Hepatocyte (in vitro differentiated cells): ENCODE data around the gene OGDH. TPM values are rescaled to one million over a fixed set of nuclear protein-coding genes. Genes with fewer than 3 reads are reported as not detected.

ENCODE experiments used
- DNase-seq: peaks from one replicate; pipeline ENCODE4 v3.0.0-alpha.2; 2016; ENCODE audit warnings: low spot score
- H2AFZ ChIP-seq: fragments of 200-600 bp; sonication (generic); 2 replicates; pipeline ENCODE4 v1.6.0; 2016; ENCODE audit warnings: antibody characterized with exemption, mild to moderate bottlenecking
- H3K27ac ChIP-seq: fragments of 200-600 bp; sonication (generic); 2 replicates; pipeline ENCODE4 v1.5.1; 2016; ENCODE audit warnings: mild to moderate bottlenecking
- H3K27me3 ChIP-seq: fragments of 200-600 bp; sonication (generic); 2 replicates; pipeline ENCODE4 v1.6.1; 2016
- H3K36me3 ChIP-seq: fragments of 200-600 bp; sonication (generic); replicated peaks from 2 replicates; pipeline ENCODE4 v1.5.1; 2016; ENCODE audit warnings: low read depth; ENCODE audit not compliant: insufficient read depth
- H3K4me1 ChIP-seq: fragments of 200-600 bp; sonication (generic); 2 replicates; pipeline ENCODE4 v1.5.1; 2016; ENCODE audit warnings: mild to moderate bottlenecking, moderate library complexity; ENCODE audit not compliant: insufficient read depth
- H3K4me2 ChIP-seq: fragments of 200-600 bp; sonication (generic); 2 replicates; pipeline ENCODE4 v1.6.0; 2016
- H3K4me3 ChIP-seq: fragments of 200-600 bp; sonication (generic); 2 replicates; pipeline ENCODE4 v1.5.1; 2016; ENCODE audit warnings: mild to moderate bottlenecking
- H3K79me2 ChIP-seq: fragments of 200-600 bp; sonication (generic); 2 replicates; pipeline ENCODE4 v1.6.0; 2017; ENCODE audit warnings: mild to moderate bottlenecking
- H3K9me2 ChIP-seq: fragments of 200-600 bp; sonication (generic); replicated peaks from 2 replicates; pipeline ENCODE4 v1.6.0; 2017; ENCODE audit warnings: mild to moderate bottlenecking; ENCODE audit not compliant: insufficient read depth
- H3K9me3 ChIP-seq: fragments of 200-600 bp; sonication (generic); 2 replicates; pipeline ENCODE4 v1.5.1; 2016; ENCODE audit warnings: low read depth, mild to moderate bottlenecking
- H4K20me1 ChIP-seq: fragments of 200-600 bp; sonication (generic); 2 replicates; pipeline ENCODE4 v1.6.0; 2016; ENCODE audit warnings: mild to moderate bottlenecking; ENCODE audit not compliant: insufficient read depth, poor library complexity, severe bottlenecking
- EZH2 ChIP-seq: fragments of 200-600 bp; sonication (generic); IDR thresholded peaks from 2 replicates; pipeline ENCODE4 v1.6.1; 2016; ENCODE audit warnings: antibody characterized with exemption, mild to moderate bottlenecking, borderline replicate concordance
- EZH2phosphoT487 ChIP-seq: fragments of 200-600 bp; sonication (generic); IDR thresholded peaks from one replicate; pipeline ENCODE4 v1.6.1; 2018; ENCODE audit warnings: antibody characterized with exemption, mild to moderate bottlenecking, low read depth, moderate library complexity; ENCODE audit not compliant: unreplicated experiment, severe bottlenecking
- WGBS: methylation state at CpG from one replicate; pipeline ENCODE4 v1.1.6; 2016; ENCODE audit warnings: low lambda C conversion rate; ENCODE audit errors: missing lambda C conversion rate; 5-methylcytosine and 5-hydroxymethylcytosine counted together
- polyA plus RNA-seq: library from polyadenylated mRNA; unstranded; fragments of >200 nt; fragmentation: Nextera tagmentation; extraction: Ambion mirVana; gene quantifications from 2 replicates; pipeline ENCODE4 v1.2.1, GENCODE V29; 2016
- total RNA-seq: library from RNA; depleted of rRNA; stranded (reverse); fragments of >200 nt; gene quantifications from 2 replicates; pipeline ENCODE4 v1.2.3, GENCODE V29; 2014
- TF ChIP-seq, protein P1 (sequence below): fragments of 200-600 bp; sonication (generic); IDR thresholded peaks from 2 replicates; pipeline ENCODE4 v1.5.1; 2016; ENCODE audit warnings: antibody characterized with exemption, mild to moderate bottlenecking; ENCODE audit not compliant: poor library complexity

The OGDH gene
- total and polyA plus RNA-seq, 2 experiments from 2014 or later: 40.8 to 65.3 TPM

DNA sequence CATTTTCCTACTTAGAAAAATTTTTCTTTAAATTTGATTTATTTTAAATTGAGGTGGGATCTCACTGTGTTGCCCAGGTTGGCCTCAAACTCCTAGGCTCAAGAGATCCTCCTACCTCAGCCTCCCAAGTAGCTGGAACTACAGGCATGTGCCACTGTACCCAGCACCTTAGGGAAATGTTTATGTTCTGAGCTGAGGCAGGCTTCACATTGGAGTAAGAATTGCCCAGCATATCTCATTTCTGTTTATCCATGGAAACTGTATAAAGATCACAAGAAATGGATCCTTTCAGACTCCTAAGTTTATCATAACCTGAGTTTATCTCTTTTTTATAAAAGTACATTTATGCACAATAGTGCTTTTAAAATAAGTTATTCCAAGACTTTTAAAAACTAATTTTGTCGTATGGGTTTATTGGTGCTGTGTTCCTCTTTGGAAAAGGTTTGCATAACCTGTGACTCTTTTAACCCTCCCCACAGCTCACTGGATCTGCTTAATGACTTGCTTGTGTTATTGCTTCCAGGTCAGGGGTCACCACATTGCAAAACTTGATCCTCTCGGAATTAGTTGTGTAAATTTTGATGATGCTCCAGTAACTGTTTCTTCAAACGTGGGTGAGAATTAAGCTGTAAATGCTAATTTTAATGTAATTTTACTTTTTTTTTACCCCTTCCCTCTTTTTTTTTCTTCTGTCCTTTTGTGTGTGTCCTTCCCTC, 40.7 kb downstream of the OGDH start:
- no peaks in the 10 kb centered on the region for H3K9me2 ChIP-seq

DNA sequence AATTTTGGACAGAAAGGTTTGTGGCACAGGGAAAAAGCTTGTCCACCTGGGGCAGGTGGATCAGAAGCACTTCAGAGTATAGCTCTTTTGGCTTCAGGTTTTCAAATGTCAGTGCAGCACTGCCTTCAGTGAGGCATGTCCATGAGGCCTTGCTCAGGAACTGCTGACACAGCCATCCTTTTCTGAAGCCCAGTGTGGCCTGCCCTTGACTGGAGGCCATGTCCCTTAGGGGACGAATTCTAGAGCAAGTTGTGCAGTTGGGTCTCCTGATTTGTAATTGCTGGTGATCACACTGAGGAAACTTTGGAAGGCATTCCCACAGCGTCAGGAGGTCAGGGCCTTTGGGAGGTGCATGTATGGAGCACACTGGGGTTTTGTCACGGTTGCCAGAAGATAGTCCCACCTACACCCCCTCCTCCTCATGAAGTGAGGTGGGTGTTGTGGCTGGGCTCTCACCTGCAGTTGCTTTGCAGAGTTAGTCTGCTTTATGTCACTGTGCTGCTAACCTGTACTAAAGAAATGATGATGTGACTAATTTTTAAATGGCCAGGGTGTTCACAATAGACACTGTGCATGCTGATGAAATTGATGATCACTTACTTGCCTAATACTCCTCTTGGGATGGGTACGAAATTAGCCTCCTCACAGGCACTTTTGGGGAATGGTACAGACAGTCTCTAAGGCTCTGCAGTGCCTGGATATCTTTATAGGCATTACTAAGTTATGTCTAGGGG, 41.7 kb downstream of the OGDH start:
- H3K79me2 ChIP-seq: peaks cover 10% of the 10 kb centered on the region
- no peaks in the 10 kb centered on the region for H3K27me3 ChIP-seq
- no peak overlapping the region for H3K27ac ChIP-seq
- H3K36me3 ChIP-seq: no peaks in the 10 kb centered on the region
- 90% methylated on average over 4 of the region's 4 CpGs for WGBS
- H4K20me1 ChIP-seq: no peaks in the 10 kb centered on the region
- DNase-seq: no peak
- no peaks in the 10 kb centered on the region for H3K4me1 ChIP-seq
- no peaks in the 10 kb centered on the region for H3K9me3 ChIP-seq
- no peak overlapping the region for H3K4me3 ChIP-seq
- no peaks in the 10 kb centered on the region for H3K9me2 ChIP-seq
- H2AFZ ChIP-seq: no peak overlapping the region
- TF ChIP-seq, protein P1, sequence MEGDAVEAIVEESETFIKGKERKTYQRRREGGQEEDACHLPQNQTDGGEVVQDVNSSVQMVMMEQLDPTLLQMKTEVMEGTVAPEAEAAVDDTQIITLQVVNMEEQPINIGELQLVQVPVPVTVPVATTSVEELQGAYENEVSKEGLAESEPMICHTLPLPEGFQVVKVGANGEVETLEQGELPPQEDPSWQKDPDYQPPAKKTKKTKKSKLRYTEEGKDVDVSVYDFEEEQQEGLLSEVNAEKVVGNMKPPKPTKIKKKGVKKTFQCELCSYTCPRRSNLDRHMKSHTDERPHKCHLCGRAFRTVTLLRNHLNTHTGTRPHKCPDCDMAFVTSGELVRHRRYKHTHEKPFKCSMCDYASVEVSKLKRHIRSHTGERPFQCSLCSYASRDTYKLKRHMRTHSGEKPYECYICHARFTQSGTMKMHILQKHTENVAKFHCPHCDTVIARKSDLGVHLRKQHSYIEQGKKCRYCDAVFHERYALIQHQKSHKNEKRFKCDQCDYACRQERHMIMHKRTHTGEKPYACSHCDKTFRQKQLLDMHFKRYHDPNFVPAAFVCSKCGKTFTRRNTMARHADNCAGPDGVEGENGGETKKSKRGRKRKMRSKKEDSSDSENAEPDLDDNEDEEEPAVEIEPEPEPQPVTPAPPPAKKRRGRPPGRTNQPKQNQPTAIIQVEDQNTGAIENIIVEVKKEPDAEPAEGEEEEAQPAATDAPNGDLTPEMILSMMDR: no peak
- TF ChIP-seq EZH2 (no peak), EZH2phosphoT487 (no peak)
- no peak overlapping the region for H3K4me2 ChIP-seq

More for the DNA sequence above, 40.7 kb downstream of the OGDH start:
- Histone ChIP-seq H4K20me1 (no peaks in the 10 kb centered on the region), H3K9me3 (no peaks in the 10 kb centered on the region), H3K4me2 (no peak overlapping the region), H3K27ac (no peak overlapping the region), H3K4me3 (no peak overlapping the region), H3K36me3 (no peaks in the 10 kb centered on the region), H2AFZ (no peak overlapping the region), H3K79me2 (peaks cover 15% of the 10 kb centered on the region), H3K27me3 (no peaks in the 10 kb centered on the region), H3K4me1 (no peaks in the 10 kb centered on the region)
- WGBS: 81% methylated on average over 3 of the region's 3 CpGs
- DNase-seq: no peak
- TF ChIP-seq EZH2phosphoT487 (no peak), EZH2 (no peak)
- TF ChIP-seq, protein P1: no peak

DNA sequence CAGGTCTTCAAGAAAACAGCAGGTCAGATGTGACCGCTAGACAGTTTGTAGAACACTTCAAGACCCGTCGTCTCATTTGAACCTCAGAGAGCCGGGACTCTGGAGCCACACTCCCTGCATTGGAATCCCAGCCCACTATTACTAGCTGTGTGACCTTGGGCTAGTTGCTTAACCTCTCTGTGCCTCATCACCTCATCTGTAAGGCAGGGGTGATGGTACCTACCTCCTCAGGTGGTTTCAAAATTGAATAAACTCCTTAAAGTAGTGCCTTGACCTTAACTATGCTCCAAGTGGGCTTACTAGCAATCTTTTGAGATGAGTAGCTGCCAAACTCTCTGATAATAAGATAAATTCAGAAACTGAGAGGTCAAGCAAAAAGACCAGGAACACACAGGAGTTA, 43.8 kb downstream of the OGDH start:
- no peaks in the 10 kb centered on the region for H3K27me3 ChIP-seq
- no peak overlapping the region for H3K4me3 ChIP-seq
- TF ChIP-seq, protein P1: no peak
- TF ChIP-seq EZH2 (no peak), EZH2phosphoT487 (no peak)

More for the DNA sequence above, 43.8 kb downstream of the OGDH start:
- H4K20me1 ChIP-seq: no peaks in the 10 kb centered on the region
- H3K79me2 ChIP-seq: no peaks in the 10 kb centered on the region
- H3K9me3 ChIP-seq: no peaks in the 10 kb centered on the region
- no peaks in the 10 kb centered on the region for H3K36me3 ChIP-seq
- no peak overlapping the region for H2AFZ ChIP-seq
- WGBS: 89% methylated on average over 4 of the region's 4 CpGs
- H3K4me2 ChIP-seq: no peak overlapping the region
- H3K9me2 ChIP-seq: no peaks in the 10 kb centered on the region
- H3K4me1 ChIP-seq: no peaks in the 10 kb centered on the region
- no peak overlapping the region for H3K27ac ChIP-seq
- no peak for DNase-seq
